Measurements from ENCODE around the gene MEG3.

Gene MEG3

DNA sequence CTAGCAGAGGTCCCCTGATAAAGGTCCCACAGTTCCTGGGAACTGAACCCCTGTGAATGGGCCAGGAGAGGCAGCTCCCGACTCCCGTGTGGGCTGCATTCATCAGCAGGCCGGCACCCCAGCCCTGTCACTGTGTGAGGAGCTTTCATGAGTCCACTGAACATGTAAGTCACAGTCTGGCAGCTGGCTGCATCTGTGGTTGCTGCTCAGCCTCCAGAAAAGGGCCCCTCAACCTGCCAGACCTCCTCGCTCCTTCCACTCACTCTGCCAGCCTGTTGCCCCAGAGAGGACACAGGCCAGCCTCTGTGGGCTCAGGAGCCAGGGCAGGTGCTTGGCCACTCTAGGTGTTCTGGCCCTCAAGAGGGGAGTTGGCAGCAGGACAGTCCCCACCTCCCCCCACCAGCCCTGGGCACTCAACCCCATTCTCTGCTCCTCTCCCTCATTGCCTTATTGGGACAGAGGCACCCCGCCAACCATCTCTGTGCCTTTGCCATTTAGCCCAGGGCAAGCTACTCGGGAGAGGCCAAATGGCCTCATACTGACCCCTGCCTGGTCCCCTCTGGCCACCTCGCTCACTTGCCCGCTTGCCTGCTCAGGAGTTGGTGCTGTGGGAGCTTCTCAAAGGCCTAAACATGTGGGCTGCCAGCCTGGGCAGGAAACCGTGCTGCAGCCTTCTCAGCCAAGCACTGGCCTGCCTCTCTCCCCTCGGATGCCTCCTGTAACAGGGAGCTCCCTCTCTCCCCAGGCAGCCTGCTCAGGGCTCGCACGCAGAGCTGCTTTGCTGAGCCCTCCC is 75.7 kb downstream of the MEG3 start:
- DNase-seq: no peak

DNA sequence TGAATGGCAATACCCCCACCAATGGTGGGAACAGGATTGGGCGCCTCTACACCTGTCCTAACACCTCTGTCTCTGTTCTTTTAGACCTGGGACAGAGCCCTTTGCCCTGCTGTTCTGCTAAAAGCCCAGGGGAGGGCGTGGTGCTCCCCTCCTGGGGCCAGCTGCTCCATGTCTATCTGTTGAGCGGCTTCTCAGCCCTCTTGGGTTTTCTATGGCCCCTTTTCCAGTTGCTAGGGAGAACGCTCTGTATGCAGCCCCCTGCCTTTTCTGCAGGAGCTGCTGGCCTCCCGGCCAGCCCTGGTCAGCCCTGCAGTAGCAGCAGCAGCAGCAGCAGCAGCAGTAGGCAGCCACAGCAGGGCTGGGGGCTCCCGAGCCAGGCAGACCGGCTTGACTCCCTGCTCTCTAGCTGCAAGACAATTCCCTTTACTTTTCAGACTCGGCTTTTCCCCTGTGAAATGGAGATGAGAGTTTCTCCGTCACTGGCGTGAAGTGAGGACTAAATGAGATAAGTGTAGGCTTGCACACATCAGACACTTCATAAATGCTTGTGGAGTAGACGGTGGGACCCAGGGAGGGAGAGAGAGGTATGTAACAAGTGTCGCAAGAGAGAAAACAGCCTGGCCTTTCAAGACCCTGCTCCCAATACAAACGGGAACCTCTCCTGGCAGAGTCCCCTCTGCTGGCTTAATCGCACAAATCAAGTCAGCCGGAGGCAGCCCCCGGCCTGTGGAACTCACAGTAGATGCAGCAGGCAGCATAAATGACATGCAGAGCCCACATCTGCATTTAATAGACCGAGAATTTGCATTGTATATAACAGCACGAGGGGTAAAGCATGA is 76.6 kb downstream of the MEG3 start:
- no peak for DNase-seq

DNA sequence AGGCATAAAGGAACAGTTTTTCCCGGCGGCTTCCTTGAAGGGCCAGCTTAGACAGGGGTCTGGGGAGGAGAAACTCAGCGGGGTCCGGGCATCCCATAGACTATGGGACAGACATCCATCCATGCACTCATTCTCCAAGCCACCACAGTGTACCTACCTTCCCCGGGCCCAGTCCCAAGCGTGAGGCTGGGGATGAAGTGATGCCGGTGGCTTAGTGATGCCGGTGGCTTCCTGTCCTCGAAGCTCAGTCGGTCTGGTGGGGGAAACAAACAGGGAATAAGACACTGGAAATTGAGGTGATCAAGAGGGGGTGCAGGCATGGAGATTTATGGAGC is 77.2 kb downstream of the MEG3 start:
- DNase-seq: no peak

DNA sequence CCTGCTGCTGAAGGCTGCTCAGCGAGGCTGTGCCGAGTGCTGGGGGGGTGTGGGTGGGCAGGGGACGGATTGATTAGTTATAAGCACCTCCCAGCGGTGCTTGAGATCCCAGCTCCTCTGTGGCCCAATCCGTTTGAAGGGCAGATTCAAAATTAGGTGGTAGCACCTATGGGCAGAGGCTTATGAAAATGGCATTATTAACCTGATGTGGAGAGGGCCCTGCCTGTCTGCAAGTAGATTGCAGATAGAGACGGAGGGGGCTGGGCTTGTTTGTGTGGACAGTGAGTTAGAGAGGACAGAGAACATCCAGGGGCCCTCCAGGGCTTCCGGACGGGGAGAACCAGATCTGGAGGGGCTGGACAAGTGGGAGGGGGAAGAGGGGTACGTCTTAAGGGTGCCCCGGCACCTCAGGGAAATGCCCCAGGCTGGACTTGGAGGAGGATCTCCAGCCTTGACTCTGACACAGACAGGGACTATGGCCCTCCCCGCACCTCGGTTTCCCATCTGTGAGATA is 77.8 kb downstream of the MEG3 start, which contains the start of gene RTL1:
Gene RTL1, minus strand, starts transcription at position 51 of the 514 bp plus-strand sequence. CDS start 18,934 bp downstream, outside the sequence.
- no peak for DNase-seq

DNA sequence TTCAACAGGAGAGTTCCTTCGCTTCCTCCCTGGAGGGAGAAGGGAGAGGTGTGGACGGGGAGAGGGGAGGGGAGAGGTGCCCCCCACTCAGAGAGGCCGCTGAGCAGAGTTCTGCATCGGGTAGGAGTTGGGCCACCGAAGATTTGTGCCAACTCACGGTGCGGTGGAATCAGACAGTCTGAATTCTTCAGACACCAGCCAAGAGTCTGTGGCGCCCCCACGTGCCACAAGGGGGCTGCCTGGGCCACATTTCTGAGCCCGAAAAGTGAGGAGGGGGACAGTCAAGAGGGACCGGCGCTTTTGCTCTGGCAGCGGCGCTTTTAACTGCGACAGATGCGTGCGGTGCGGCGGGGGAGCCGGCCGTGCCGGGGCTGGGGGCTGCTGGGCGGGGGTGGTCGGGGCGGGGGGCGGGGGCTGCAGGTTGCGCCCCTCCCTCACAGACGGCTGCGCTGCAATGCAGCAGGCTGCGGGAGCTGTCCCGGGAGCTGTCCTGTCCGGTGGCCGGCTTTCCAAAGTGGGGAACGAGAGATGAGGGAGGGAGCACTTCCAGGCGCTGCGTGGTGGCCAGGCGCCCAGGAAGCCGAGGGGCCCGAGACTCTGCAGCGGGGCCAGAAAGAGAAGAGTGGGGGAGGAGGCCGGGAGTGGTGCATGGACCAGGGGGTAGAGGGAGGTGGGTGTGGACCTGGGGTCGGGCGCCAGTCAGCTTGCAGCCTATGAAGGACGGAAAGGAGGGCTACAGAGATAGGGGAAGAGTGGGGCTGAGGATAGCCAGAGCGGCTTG is 78.6 kb downstream of the MEG3 start:
- DNase-seq: no peak

DNA sequence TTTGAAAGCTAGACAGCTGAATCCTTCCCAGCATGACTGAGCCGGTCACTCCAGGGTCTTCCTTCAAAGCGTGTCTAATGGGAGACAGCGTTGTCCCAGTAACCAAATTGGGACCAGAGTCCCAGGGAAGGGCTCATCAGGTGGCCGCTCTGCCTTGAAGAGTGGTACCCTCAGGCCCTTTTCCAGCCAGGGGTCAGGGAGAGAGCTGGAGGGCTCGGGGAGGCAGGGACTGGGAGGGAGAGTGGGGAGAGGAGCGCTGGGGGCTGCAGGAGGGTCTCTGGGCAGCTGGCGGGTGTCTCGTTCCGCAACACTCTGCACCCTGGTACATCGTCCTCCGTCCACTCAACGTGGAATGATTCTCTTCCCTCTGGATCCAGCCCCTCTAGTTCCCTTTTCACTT is 79.2 kb downstream of the MEG3 start:
- DNase-seq: no peak

DNA sequence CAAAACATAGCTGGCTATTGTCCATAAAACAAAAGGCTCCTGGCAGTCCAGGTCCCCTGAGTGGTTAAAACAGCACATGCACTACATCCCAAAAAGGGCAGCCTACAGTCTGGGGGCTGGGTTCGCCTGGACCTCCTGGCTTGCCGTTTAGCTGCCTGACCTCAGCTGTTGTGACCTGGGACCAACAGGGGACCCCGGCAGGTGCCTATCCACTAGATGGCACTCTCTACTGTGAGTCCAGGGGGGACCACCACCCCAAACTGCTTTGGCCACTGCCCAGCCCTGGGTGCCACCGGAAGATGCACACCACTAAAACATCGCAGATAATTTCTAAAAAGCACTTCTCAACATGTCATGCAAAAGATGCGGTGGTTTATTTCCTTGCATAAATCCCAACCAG is 80.5 kb downstream of the MEG3 start:
- no peak for DNase-seq

DNA sequence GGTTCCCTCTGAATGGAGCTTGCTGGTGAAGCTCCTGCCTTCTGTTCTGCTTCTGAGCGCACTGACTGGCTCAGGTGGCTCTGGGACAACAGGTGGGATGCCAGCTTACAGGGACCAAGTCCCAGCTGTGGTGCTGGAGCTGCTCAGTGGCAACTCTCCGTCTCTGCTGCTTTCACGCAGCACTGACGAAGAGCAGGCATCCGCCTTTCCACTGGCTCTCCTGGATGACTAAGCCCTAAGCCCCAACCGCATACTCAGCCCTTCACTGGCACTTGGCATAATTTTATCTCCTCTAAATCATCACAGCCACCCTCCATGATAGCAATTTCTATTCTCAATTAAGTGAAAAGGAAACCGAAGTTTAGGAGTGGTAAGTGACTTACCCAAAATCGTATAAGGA is 81.3 kb downstream of the MEG3 start:
- no peak for DNase-seq

DNA sequence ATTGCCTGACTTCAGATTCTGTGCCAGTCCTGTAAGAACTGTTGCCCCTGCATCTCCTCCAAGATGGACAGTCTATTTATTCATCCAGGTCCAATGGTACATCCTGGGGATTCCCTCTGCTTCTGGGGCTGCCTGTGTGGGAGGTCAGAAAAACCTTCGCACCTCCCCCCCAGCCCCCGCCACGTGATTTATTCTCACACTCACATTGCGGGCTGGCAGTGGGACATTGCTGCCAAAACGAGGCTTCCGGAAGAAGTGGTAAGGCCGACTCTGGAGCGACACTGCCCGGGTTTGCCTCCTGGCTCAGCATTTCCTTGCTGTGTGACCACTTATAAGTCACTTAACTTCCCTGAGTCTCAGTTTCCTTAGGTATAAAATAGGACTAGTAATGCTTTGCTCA is 83.5 kb downstream of the MEG3 start:
- no peak for DNase-seq

All from effector CD8-positive, alpha-beta T cell (primary cell).